Cardiac muscle cell (in vitro differentiated cells and primary cell): Measurements from ENCODE around the gene CTNNA2. TPM values are rescaled to one million over a fixed set of nuclear protein-coding genes. Genes with fewer than 3 reads are reported as not detected.

Source experiments
- DNase-seq, 2 donors: peaks; one replicate each; pipeline versions ENCODE4 v3.0.0 to v3.0.0-alpha.2; 2010 to 2017; ENCODE audit warnings: low read depth in 1 of 2, low spot score in 1 of 2
- H3K27ac ChIP-seq: fragments of 200-600 bp; sonication (generic); 2 replicates; pipeline ENCODE4 v1.5.1; 2016
- H3K27me3 ChIP-seq: fragments of 200-600 bp; sonication (generic); 2 replicates; pipeline ENCODE4 v1.6.0; 2016; ENCODE audit warnings: control low read depth
- H3K36me3 ChIP-seq: fragments of 200-600 bp; sonication (generic); 2 replicates; pipeline ENCODE4 v1.5.1; 2016; ENCODE audit warnings: control low read depth
- H3K4me1 ChIP-seq: fragments of 200-600 bp; sonication (generic); 2 replicates; pipeline ENCODE4 v1.8.1; 2017; ENCODE audit warnings: low read depth, mild to moderate bottlenecking, mixed run types
- H3K4me3 ChIP-seq: fragments of 200-600 bp; sonication (generic); 2 replicates; pipeline ENCODE4 v1.5.1; 2016; ENCODE audit warnings: mild to moderate bottlenecking
- H3K9me3 ChIP-seq: fragments of 200-600 bp; sonication (generic); 2 replicates; pipeline ENCODE4 v1.5.1; 2017; ENCODE audit warnings: low read depth, mild to moderate bottlenecking, control low read depth
- CTCF ChIP-seq: IDR thresholded peaks from 2 replicates; pipeline ENCODE4 v1.5.1; 2012; ENCODE audit warnings: low read depth, mild to moderate bottlenecking, low read length
- polyA plus RNA-seq: library from polyadenylated mRNA; unstranded; fragments of >200 nt; fragmentation: Nextera tagmentation; extraction: Ambion mirVana; gene quantifications from 2 replicates; pipeline ENCODE4 v1.2.1, GENCODE V29; 2016
- total RNA-seq: library from RNA; depleted of rRNA; stranded (reverse); fragments of >200 nt; gene quantifications from 2 replicates; pipeline ENCODE4 v1.2.3, GENCODE V29; 2016

CTNNA2 gene
- total and polyA plus RNA-seq, 2 experiments from 2014 or later = 7.4 to 17.4 TPM

DNA sequence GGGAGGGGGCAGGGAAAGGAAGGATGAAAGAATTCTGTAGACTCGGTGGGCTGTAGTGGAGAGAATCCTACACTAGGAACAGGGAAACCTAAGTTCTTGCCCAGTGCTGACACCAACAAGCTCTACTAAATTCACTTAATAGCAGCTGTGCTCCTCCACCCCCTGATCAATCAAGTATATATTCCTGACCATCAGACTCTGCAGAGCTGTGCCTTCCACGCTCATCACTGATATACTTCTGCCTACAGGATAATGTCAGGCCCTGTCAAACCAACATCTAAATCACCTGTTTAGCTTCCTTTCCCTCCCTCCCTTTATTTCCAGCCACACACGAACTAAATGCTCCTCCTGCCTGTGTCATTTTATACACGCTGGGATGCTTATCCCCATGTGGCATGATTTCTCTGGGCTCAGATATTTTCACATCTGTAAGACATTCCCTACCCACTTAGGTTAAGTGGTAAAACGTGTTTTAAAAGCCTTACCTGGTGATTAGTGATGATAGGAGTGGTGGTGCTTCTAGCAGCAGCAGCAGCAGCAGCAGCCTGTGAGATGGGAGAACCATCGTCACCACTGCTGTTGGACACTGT, 489.8 kb downstream of the CTNNA2 start:
- TF ChIP-seq CTCF = no peak
- no peaks in the 10 kb centered on the region for H3K27me3 ChIP-seq
- no peaks in the 10 kb centered on the region for H3K4me1 ChIP-seq
- H3K36me3 ChIP-seq = no peaks in the 10 kb centered on the region
- no peak overlapping the region for H3K4me3 ChIP-seq
- no peaks in the 10 kb centered on the region for H3K9me3 ChIP-seq
- H3K27ac ChIP-seq = no peak overlapping the region
- DNase-seq = no peak

- no peak overlapping the region for H3K27ac ChIP-seq
- no peak for TF ChIP-seq CTCF
- no peaks in the 10 kb centered on the region for H3K36me3 ChIP-seq
- no peaks in the 10 kb centered on the region for H3K27me3 ChIP-seq
- H3K4me1 ChIP-seq = peaks cover 7% of the 10 kb centered on the region
- no peak overlapping the region for H3K4me3 ChIP-seq
- no peak for DNase-seq
- no peaks in the 10 kb centered on the region for H3K9me3 ChIP-seq
These were observed 495.1 kb downstream of the CTNNA2 start for GRCh38 chr2:80007777-80008503.

DNA sequence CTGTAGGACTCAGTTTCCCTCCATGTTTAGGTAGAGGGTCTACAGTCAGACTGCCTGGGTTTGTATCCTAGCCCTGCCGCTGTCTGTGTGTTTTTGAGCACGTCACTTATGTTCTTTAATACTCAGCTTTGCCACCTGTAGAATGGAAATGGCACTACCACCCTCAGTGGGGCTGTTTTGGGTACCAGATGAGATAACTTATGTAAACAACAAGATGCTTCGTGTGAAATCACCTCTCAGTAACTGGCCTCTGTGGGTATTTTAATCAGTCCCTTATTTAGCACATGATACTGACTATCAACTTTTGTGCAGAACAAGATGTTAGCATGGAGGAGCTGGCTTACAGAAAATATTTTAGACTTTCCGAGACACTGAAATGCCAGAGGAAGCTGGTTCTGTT, 495.7 kb downstream of the CTNNA2 start:
- DNase-seq = no peak
- Histone ChIP-seq H3K27me3 (no peaks in the 10 kb centered on the region), H3K36me3 (no peaks in the 10 kb centered on the region), H3K9me3 (no peaks in the 10 kb centered on the region), H3K27ac (no peak overlapping the region), H3K4me1 (peaks cover 7% of the 10 kb centered on the region), H3K4me3 (no peak overlapping the region)
- TF ChIP-seq CTCF = no peak

GRCh38 chr2:80009211-80009610, 496.4 kb downstream of the CTNNA2 start:
- Histone ChIP-seq H3K27ac (no peak overlapping the region), H3K36me3 (no peaks in the 10 kb centered on the region), H3K9me3 (no peaks in the 10 kb centered on the region), H3K27me3 (no peaks in the 10 kb centered on the region), H3K4me1 (peaks cover 7% of the 10 kb centered on the region), H3K4me3 (no peak overlapping the region)
- no peak for TF ChIP-seq CTCF
- DNase-seq = no peak

- peaks cover 7% of the 10 kb centered on the region for H3K4me1 ChIP-seq
- H3K27me3 ChIP-seq = no peaks in the 10 kb centered on the region
- no peak overlapping the region for H3K4me3 ChIP-seq
- H3K9me3 ChIP-seq = no peaks in the 10 kb centered on the region
- no peak overlapping the region for H3K27ac ChIP-seq
- DNase-seq = no peak
- TF ChIP-seq CTCF = no peak
- no peaks in the 10 kb centered on the region for H3K36me3 ChIP-seq
These were observed 499.2 kb downstream of the CTNNA2 start for GRCh38 chr2:80012061-80012460.
